Measurements from ENCODE around the gene OTUD3.
"Not testable (repeated sequence)": the region's sequence is repeated elsewhere in the genome, so short reads cannot be mapped to it uniquely, and the experiment has no call there.

Gene OTUD3

DNA sequence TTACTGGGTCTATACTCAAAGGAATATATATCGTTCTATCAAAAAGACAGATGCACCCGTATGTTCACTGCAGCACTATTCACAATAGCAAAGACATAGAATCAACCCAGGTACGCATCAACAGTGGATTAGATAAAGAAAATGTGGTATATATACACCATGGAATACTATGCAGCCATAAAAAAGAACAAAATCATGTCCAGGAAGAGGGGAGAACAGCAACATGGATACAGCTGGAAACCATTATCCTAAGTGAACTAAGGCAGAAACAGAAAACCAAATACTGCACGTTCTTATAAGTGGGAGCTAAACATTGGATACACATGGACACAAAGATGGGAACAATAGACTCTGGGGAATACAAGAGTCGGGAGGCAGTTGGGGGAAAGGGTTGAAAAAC, 1.4 kb upstream of the OTUD3 start:
- ATAC-seq; H3K36me3 Mint-ChIP-seq (ENCODE audit: low read depth); H3K27ac Mint-ChIP-seq; H3K9me3 Mint-ChIP-seq; H3K4me3 Mint-ChIP-seq; DNase-seq: not testable (repeated sequence)
- H3K27me3 Mint-ChIP-seq: peaks cover 15% of the 10 kb centered on the region
- peaks cover 33% of the 10 kb centered on the region for H3K4me1 Mint-ChIP-seq

DNA sequence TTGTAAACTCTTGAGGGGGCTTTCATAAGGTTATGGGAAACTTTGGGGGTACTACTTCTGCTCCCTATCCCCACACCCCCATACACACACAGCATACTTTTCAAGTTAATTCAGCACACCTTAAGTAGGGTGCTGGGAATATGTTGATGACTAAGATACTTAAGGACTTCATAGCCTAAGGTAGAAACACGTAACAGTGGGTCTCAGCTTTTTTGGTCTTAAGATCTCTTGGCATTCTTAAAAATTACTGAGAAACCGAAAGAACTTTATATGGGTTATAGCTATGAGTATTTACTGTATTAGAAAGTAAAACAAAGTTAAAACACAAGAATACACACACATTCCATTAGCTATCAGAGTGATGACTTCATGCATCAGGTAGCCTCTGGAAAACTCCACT, 2.1 kb downstream of the OTUD3 start:
- no peak overlapping the region for H3K27ac Mint-ChIP-seq
- ATAC-seq (no peak), DNase-seq (no peak)
- H3K27me3 Mint-ChIP-seq: peaks cover 4% of the 10 kb centered on the region
- H3K36me3 Mint-ChIP-seq (ENCODE audit: low read depth): peaks cover 2% of the 10 kb centered on the region
- H3K4me1 Mint-ChIP-seq: peaks cover 36% of the 10 kb centered on the region
- H3K4me3 Mint-ChIP-seq: peak overlapping the region; percentile 87
- no peaks in the 10 kb centered on the region for H3K9me3 Mint-ChIP-seq

DNA sequence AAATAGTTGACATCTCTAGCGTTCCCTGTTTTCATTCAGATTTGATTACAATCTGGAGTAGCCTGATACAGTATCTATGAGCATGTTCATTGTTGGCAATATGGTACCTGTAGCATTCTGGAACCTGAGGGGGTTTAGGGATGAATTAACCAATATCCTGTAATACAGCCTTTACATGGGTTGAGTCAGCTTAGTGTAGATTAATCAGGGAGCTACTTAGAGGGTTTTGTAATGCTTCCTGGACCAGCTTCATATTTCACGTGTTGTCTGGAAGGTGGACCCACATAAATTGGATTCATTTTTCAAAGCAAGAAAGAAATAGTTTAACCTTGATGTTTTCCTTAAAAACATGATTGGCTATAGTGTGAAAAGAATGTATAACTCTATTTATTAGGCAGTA, 3.6 kb downstream of the OTUD3 start:
- Mint-ChIP-seq H3K27ac (no peak overlapping the region), H3K9me3 (no peaks in the 10 kb centered on the region), H3K4me1 (peaks cover 36% of the 10 kb centered on the region), H3K4me3 (no peak overlapping the region), H3K36me3 (ENCODE audit: low read depth) (peaks cover 7% of the 10 kb centered on the region), H3K27me3 (peaks cover 3% of the 10 kb centered on the region)
- DNase-seq (no peak), ATAC-seq (no peak)

DNA sequence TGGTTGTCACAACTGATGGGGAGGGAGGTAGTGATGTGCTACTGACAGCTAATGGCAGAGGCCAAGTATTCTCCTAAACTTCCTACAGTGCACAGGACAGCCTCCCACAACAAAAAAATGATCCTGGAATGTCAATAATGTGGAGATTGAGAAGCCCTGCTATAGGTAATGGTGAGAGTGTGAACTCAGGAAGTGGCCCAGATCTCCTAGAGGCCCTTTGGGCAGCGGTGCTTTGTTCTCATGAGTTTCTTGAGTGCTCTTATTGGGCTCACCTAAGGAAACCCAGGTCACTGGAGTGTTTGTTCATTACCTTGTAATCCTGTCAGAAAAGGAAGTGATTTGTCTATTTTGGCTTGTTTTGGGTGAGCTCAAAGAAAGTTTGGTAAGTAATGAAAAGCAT, 5.9 kb downstream of the OTUD3 start:
- peaks cover 19% of the 10 kb centered on the region for H3K36me3 Mint-ChIP-seq (ENCODE audit: low read depth)
- no peak for ATAC-seq
- no peaks in the 10 kb centered on the region for H3K9me3 Mint-ChIP-seq
- no peaks in the 10 kb centered on the region for H3K27me3 Mint-ChIP-seq
- H3K4me3 Mint-ChIP-seq: no peak overlapping the region
- DNase-seq: no peak
- peaks cover 29% of the 10 kb centered on the region for H3K4me1 Mint-ChIP-seq
- H3K27ac Mint-ChIP-seq: no peak overlapping the region

DNA sequence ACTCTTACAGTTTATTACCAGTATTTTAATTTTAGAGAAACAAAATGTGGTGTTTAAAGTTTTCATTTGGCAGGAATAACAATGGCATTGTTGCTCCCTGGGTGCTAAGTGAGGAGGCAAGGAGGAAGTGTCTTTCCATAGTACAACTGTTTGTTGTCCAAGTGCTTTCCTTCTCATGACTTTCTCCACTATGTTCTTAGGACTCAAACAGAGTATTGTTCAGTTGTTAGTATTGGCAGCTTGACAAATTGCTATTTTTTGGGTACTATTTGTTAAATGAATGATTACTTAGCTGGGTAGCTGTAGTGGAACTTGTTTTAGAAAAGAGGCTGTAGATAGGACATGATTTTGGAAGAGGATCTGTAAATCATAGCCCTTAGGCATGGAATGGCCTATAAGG, 7.5 kb downstream of the OTUD3 start:
- ATAC-seq (no peak), DNase-seq (no peak)
- Mint-ChIP-seq H3K9me3 (no peaks in the 10 kb centered on the region), H3K36me3 (ENCODE audit: low read depth) (peaks cover 27% of the 10 kb centered on the region), H3K27ac (no peak overlapping the region), H3K27me3 (no peaks in the 10 kb centered on the region), H3K4me3 (no peak overlapping the region), H3K4me1 (peaks cover 16% of the 10 kb centered on the region)

DNA sequence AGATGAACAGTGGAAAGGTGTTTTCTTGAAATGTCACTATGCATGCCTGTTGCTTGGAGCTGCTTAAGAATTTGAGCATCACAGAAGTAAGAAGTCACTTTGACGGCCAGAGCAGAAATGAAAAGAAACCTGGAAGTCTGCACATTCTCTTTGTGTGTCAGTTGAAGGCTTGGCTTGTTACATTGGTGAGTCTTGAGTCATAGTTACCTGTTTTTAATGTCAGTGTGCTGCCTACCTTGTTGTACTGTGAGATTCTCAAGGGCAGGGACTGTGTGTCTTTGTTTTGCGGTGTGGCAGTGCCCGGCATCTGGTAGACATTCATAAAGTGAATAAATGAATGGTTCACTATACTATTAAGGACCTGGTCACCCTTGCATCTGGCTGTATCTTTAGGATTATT, 9.9 kb downstream of the OTUD3 start:
- H3K27me3 Mint-ChIP-seq: no peaks in the 10 kb centered on the region
- ATAC-seq: no peak
- no peak for DNase-seq
- no peak overlapping the region for H3K4me3 Mint-ChIP-seq
- H3K36me3 Mint-ChIP-seq (ENCODE audit: low read depth): peaks cover 35% of the 10 kb centered on the region
- no peak overlapping the region for H3K27ac Mint-ChIP-seq
- H3K4me1 Mint-ChIP-seq: peaks cover 9% of the 10 kb centered on the region
- no peaks in the 10 kb centered on the region for H3K9me3 Mint-ChIP-seq

DNA sequence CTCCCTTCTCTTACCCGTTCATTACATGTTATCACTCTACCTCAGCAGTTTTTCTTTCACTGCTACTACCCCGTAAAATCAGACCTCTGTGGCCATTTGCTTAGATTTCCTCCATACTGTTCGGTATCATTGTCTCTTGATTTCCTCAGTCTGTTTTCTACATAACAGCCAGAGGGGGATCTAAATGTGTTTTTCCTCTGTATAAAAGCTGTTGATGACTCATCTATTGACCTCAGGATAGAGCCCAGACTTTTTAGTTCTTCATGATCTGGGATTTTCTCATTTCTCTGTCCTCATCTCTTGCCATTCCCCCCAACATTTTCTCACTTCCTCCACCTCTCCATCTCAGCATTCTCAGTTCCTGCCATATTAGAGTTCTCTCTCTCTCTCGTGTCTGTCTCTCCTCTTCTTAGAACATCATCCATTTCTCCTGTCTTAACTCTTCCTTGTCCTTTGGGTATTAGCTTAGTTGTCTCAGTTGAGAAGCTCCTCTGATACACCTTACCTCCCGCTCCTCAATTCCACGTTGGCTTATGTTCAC, 10.5 kb downstream of the OTUD3 start:
- H3K9me3 Mint-ChIP-seq: no peaks in the 10 kb centered on the region
- peaks cover 9% of the 10 kb centered on the region for H3K4me1 Mint-ChIP-seq
- DNase-seq: no peak
- no peak for ATAC-seq
- no peaks in the 10 kb centered on the region for H3K27me3 Mint-ChIP-seq
- H3K27ac Mint-ChIP-seq: peak overlapping the region; percentile 26
- no peak overlapping the region for H3K4me3 Mint-ChIP-seq
- H3K36me3 Mint-ChIP-seq (ENCODE audit: low read depth): peaks cover 40% of the 10 kb centered on the region

DNA sequence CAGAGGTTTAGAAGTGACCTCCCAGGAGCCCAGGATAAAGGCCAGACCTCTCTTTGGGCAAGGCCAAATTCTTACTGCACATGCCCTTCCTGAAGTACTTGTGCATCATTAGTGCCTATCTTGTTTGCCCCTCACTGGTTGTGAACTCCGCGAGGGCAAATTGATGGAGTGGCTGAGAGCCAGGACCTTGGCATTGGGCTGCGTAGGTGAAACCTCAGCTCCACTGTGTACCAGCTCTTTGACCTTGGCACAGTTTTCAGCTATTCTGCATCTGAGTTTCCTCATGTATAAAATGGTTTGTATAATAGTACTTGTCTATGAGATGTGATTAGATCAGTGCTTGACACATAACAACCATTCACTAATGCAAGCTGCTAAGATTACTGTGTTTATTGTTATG, 11.5 kb downstream of the OTUD3 start:
- ATAC-seq (no peak), DNase-seq (no peak)
- Mint-ChIP-seq H3K9me3 (no peaks in the 10 kb centered on the region), H3K27ac (no peak overlapping the region), H3K27me3 (no peaks in the 10 kb centered on the region), H3K4me3 (no peak overlapping the region), H3K4me1 (peaks cover 7% of the 10 kb centered on the region), H3K36me3 (ENCODE audit: low read depth) (peaks cover 40% of the 10 kb centered on the region)

DNA sequence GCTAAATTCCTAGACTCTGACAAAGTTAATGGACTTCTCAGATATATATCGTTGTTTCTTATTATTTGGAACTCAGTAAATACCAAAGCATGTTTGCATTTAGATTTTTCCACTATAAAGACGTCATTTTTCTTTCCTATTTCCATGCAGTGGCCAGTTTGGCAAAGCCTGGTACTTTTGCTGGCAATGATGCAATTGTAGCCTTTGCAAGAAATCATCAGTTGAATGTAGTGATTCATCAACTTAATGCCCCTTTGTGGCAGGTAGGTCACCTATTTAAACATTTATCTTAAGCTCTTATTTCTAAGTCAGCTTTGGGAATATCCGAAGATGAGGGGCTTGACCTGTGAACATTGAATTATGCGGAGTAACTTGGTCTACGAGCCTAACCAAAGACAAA, 12.0 kb downstream of the OTUD3 start:
- no peak overlapping the region for H3K27ac Mint-ChIP-seq
- peaks cover 45% of the 10 kb centered on the region for H3K36me3 Mint-ChIP-seq (ENCODE audit: low read depth)
- no peak for ATAC-seq
- H3K4me3 Mint-ChIP-seq: no peak overlapping the region
- no peak for DNase-seq
- H3K4me1 Mint-ChIP-seq: peaks cover 6% of the 10 kb centered on the region
- no peaks in the 10 kb centered on the region for H3K27me3 Mint-ChIP-seq
- H3K9me3 Mint-ChIP-seq: no peaks in the 10 kb centered on the region

DNA sequence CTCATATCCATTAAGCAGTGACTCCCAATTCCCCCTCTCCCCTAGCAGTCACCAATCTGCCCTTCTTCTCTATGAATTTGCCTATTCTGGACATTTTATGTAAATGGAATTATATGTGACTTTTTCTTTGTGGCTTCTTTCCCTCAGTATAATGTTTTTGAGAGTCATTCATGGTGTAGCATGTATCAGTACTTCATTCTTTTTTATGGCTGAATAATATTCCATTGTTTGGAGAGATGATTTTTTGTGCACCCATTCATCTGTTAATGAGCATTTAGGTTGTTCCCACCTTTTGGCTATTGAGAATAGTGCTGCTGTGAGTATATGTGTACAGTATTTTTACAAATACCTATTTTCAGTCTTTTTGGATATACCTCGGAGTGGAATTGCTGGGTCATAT, 19.5 kb downstream of the OTUD3 start:
- no peak for ATAC-seq
- H3K27ac Mint-ChIP-seq: no peak overlapping the region
- no peak for DNase-seq

DNA sequence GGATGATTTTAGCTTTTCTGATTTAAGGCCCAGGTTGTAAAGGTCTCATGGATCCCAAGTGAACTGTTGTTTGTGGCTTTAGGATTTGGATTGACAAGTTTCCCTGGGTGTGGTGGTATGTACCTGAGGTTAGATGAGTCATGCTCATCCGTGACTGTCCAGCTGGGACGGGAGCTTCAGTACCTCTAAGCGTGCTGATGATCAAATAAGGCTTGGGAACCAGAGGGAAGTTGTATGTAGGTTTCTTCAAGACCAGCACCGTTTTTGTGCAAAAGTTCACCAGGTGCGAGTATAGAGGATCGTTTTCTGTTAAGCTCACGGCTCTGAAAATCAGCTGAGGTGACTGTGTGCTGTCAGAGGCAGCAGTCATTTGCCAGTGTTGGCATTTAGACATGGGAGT, 21.4 kb downstream of the OTUD3 start:
- no peak for ATAC-seq
- no peaks in the 10 kb centered on the region for H3K4me1 Mint-ChIP-seq
- no peak overlapping the region for H3K4me3 Mint-ChIP-seq
- H3K9me3 Mint-ChIP-seq: no peaks in the 10 kb centered on the region
- H3K36me3 Mint-ChIP-seq (ENCODE audit: low read depth): peaks cover 61% of the 10 kb centered on the region
- H3K27ac Mint-ChIP-seq: no peak overlapping the region
- DNase-seq: no peak
- H3K27me3 Mint-ChIP-seq: no peaks in the 10 kb centered on the region

More for the DNA sequence above, 19.5 kb downstream of the OTUD3 start:
- H3K27me3 Mint-ChIP-seq: no peaks in the 10 kb centered on the region
- no peaks in the 10 kb centered on the region for H3K4me1 Mint-ChIP-seq
- H3K9me3 Mint-ChIP-seq: no peaks in the 10 kb centered on the region
- peaks cover 59% of the 10 kb centered on the region for H3K36me3 Mint-ChIP-seq (ENCODE audit: low read depth)
- H3K4me3 Mint-ChIP-seq: no peak overlapping the region

DNA sequence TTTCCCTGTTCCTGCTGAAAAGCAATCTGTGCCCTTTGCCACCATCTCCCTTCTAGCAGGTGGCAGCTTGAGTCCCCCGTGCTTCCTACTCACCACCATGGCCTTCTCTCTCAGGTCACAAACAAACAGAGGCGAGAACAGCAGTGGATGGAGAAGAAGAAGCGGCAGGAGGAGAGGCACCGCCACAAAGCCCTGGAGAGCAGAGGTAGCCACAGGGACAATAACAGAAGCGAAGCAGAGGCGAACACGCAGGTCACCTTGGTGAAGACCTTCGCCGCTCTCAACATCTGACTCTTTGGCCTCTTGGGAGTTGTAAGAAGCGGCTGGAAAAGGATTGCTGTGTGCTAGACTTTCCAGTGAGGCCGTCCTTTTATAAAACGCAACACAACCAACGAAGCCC, 25.3 kb downstream of the OTUD3 start:
- Mint-ChIP-seq H3K9me3 (no peaks in the 10 kb centered on the region), H3K36me3 (ENCODE audit: low read depth) (peaks cover 40% of the 10 kb centered on the region), H3K27me3 (no peaks in the 10 kb centered on the region), H3K4me3 (no peak overlapping the region), H3K27ac (no peak overlapping the region), H3K4me1 (no peaks in the 10 kb centered on the region)
- ATAC-seq: no peak
- no peak for DNase-seq

DNA sequence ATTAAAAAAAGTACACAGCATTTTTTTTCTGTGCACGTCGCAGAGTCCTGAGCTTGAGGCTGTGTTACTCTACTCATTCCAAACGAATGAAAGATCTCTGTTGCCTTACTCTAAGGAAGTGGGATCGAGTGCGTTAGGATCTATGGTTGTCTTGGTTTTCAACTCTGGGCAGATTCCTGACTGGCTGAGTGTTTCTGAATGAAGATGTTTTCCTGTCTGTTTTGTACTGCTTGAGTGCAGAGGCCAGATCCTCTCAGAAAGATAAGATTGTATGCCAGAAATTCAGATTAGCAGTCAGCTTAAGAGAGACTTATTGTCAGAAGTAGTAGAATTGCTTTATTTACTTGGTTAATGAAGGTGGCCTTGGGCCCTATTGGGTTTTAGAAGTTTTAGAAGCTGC, 27.2 kb downstream of the OTUD3 start:
- Mint-ChIP-seq H3K9me3 (no peaks in the 10 kb centered on the region), H3K4me3 (no peak overlapping the region), H3K36me3 (ENCODE audit: low read depth) (peaks cover 28% of the 10 kb centered on the region), H3K27me3 (no peaks in the 10 kb centered on the region), H3K4me1 (no peaks in the 10 kb centered on the region), H3K27ac (no peak overlapping the region)
- DNase-seq (no peak), ATAC-seq (no peak)

DNA sequence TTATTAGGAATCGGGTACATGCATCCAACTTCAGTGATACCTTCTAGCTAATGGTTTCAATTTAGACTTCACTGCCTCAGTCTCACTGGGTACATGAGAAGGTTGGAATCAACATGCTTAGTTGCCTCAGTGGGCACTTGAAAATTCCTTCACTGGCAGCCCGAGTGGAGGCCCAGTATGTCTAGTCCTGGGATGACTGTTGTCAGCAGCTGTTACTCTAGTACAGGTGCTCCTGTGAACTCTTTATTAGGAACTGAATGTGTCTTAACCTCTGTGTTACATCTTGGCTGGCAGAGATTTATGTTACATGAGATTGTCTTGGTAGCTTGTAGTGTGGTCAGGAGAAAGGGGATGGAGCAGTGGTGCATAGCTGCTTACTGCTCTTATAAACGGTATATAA, 27.8 kb downstream of the OTUD3 start:
- H3K4me1 Mint-ChIP-seq: no peaks in the 10 kb centered on the region
- ATAC-seq (no peak), DNase-seq (no peak)
- H3K4me3 Mint-ChIP-seq: no peak overlapping the region
- no peaks in the 10 kb centered on the region for H3K27me3 Mint-ChIP-seq
- no peaks in the 10 kb centered on the region for H3K9me3 Mint-ChIP-seq
- no peak overlapping the region for H3K27ac Mint-ChIP-seq
- H3K36me3 Mint-ChIP-seq (ENCODE audit: low read depth): peaks cover 23% of the 10 kb centered on the region

DNA sequence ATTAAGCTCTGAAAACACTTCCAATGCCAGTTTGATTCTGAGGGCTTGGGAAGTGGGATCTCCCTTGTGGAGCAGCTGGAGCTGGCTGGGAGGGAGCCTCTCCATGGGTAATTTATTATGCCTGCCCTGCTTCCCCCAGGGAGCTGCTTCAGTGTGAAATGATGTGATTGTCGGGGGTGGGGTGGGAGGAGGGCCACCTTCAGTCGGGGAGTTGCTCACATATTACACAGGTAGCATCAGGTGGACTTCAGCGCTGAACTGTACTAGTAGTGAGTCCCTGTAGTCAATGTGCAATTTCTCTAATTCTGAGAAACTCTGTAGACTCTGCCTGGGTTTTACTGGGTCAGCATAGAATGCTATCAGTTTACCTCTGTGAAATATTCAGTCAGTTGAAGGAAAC, 28.5 kb downstream of the OTUD3 start:
- no peak overlapping the region for H3K4me3 Mint-ChIP-seq
- ATAC-seq: no peak
- no peaks in the 10 kb centered on the region for H3K9me3 Mint-ChIP-seq
- H3K4me1 Mint-ChIP-seq: no peaks in the 10 kb centered on the region
- H3K27ac Mint-ChIP-seq: no peak overlapping the region
- DNase-seq: no peak
- peaks cover 20% of the 10 kb centered on the region for H3K36me3 Mint-ChIP-seq (ENCODE audit: low read depth)
- H3K27me3 Mint-ChIP-seq: no peaks in the 10 kb centered on the region

DNA sequence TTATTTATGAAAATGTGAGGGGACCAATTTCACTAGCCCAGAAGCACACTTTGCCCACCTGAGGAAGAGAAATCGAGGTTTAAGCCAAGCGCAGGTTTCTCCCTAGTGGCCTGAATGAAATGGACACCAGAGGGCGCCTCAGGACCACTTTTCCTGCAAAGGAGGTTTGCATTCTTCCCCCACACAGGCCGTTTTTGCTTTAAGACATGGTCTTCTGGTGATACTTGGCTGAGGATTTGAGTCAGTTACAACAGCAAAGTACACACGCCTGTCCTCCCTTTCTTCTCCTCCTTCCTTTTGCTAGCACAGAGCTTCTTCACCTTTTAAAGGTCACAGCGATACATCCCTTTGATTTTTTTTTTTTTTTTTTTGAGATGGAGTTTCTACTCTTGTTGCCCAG, 35.9 kb downstream of the OTUD3 start:
- Mint-ChIP-seq H3K27ac (no peak overlapping the region), H3K36me3 (ENCODE audit: low read depth) (peaks cover 2% of the 10 kb centered on the region), H3K9me3 (no peaks in the 10 kb centered on the region), H3K27me3 (no peaks in the 10 kb centered on the region), H3K4me1 (peaks cover 2% of the 10 kb centered on the region), H3K4me3 (no peak overlapping the region)
- DNase-seq (peak; percentile 84), ATAC-seq (peak; percentile 57)
